ENCODE measurements around the gene RASSF1.

DNA sequence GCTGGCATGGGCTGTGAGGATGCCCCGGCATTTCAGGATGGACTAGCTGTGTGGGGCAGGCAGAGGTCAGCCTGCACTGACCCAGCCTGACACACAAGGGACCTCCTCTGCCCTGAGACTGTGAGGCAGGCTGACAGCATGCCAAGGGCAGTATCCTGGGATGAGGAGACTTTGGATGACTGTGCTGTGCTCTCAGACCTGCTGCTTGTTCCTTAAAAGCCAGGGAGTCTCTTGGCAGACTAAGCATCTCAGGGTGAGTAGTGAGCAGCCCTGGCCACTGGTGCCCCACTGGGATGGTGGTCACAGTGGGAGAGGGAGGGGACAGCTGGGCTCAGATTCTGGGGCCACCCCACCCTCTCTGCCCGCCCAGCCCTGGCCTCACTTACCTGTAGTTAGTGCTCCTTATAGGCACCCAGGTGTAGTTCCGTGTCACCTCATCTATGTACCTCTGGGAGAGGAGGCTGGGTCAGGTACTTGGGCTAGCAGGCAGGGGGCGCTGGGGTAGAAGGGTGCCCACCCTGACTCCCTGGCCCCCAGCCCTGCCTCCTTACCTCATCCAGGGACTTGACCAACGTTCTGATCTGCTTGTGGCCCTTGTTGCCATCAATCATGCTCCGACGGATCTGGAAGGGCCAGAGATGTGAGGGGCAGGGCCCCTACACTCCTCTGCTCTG, 34.8 kb upstream of the RASSF1 start:
- TF ChIP-seq, protein P1, sequence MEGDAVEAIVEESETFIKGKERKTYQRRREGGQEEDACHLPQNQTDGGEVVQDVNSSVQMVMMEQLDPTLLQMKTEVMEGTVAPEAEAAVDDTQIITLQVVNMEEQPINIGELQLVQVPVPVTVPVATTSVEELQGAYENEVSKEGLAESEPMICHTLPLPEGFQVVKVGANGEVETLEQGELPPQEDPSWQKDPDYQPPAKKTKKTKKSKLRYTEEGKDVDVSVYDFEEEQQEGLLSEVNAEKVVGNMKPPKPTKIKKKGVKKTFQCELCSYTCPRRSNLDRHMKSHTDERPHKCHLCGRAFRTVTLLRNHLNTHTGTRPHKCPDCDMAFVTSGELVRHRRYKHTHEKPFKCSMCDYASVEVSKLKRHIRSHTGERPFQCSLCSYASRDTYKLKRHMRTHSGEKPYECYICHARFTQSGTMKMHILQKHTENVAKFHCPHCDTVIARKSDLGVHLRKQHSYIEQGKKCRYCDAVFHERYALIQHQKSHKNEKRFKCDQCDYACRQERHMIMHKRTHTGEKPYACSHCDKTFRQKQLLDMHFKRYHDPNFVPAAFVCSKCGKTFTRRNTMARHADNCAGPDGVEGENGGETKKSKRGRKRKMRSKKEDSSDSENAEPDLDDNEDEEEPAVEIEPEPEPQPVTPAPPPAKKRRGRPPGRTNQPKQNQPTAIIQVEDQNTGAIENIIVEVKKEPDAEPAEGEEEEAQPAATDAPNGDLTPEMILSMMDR (IDR thresholded peaks at IDR 0.05), result peak; percentile 48
- TF ChIP-seq EZH2 (IDR thresholded peaks at IDR 0.05) (no peak), EZH2phosphoT487 (IDR thresholded peaks at IDR 0.05) (no peak)
